A549 (cell line): ENCODE results near the gene CMYA5.
"Not testable (repeated sequence)": the region's sequence is repeated elsewhere in the genome, so short reads cannot be mapped to it uniquely, and the experiment has no call there.

Experiments
- BHLHE40 ChIP-seq: IDR thresholded peaks from 2 replicates; pipeline ENCODE4 v1.6.1; 2012; ENCODE audit warnings: low read depth, low read length, inconsistent platforms
- CBX2 ChIP-seq: fragments of 200-600 bp; sonication (generic); IDR thresholded peaks from 2 replicates; pipeline ENCODE4 v1.6.1; 2016; ENCODE audit warnings: low read depth, mild to moderate bottlenecking, borderline replicate concordance
- CTCF ChIP-seq: fragments of >200 bp; sonication (Bioruptor Twin); formaldehyde crosslinking; IDR thresholded peaks from 3 replicates; pipeline ENCODE4 v1.5.1; 2016
- EP300 ChIP-seq, 2 experiments: fragments of >200 bp; sonication (Bioruptor Twin); formaldehyde crosslinking; IDR thresholded peaks; 2 replicates in 1 of 2; 3 replicates in 1 of 2; pipeline ENCODE4 v1.6.1; 2016 to 2017
- POLR2A ChIP-seq: IDR thresholded peaks from 2 replicates; pipeline ENCODE4 v1.6.1; 2012; ENCODE audit warnings: mild to moderate bottlenecking, low read length
- POLR2AphosphoS2 ChIP-seq: conservative IDR thresholded peaks from 2 replicates; pipeline ENCODE4 v1.6.1; 2012; ENCODE audit warnings: low read length, improper control_type of control experiment, inconsistent platforms
- RCOR1 ChIP-seq: fragments of 150-350 bp; IDR thresholded peaks from 2 replicates; pipeline ENCODE4 v1.6.1; 2014; ENCODE audit warnings: antibody characterized with exemption, low read length, low read depth
- ZNF302 ChIP-seq: fragments of 250-450 bp; sonication (Bioruptor Pico); IDR thresholded peaks from 2 replicates; pipeline ENCODE4 v1.9.0; 2021; ENCODE audit warnings: inconsistent platforms, mild to moderate bottlenecking, moderate library complexity
- TF ChIP-seq, protein P1 (sequence below): fragments of 150-350 bp; IDR thresholded peaks from 2 replicates; pipeline ENCODE4 v1.6.1; 2014; ENCODE audit warnings: low read depth, mild to moderate bottlenecking, low read length

DNA sequence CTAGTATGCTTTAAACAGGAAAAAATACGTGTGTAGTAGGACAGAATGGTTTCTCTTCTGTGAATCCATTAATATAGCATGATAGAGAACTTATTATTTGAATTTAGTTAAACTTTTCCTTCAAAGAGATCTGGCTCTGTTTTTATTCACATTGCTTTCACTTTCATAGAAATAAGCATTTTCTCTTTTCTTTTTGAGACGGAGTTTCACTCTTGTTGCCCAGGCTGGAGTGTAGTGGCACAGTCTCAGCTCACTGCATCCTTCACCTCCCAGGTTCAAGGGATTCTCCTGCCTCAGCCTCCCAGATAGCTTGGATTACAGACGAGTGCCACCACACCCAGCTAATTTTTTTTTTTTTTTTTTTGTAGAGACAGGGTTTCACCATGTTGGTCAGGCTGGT, 7.5 kb upstream of the CMYA5 start:
- TF ChIP-seq ZNF302; EP300 (IDR thresholded peaks at IDR 0.05); POLR2AphosphoS2; CBX2; POLR2A; CTCF; BHLHE40; RCOR1: not testable (repeated sequence)
- TF ChIP-seq, protein P1, sequence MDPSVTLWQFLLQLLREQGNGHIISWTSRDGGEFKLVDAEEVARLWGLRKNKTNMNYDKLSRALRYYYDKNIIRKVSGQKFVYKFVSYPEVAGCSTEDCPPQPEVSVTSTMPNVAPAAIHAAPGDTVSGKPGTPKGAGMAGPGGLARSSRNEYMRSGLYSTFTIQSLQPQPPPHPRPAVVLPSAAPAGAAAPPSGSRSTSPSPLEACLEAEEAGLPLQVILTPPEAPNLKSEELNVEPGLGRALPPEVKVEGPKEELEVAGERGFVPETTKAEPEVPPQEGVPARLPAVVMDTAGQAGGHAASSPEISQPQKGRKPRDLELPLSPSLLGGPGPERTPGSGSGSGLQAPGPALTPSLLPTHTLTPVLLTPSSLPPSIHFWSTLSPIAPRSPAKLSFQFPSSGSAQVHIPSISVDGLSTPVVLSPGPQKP = not testable (repeated sequence)
